OCI-LY1 (cell line): ENCODE data around the gene C1orf226.

Experiments used
- H2AFZ ChIP-seq: fragments of 200-600 bp; sonication (generic), shearing (Covaris generic); 2 replicates; pipeline ENCODE4 v1.6.0; 2014; ENCODE audit warnings: antibody characterized with exemption, mild to moderate bottlenecking, low read length
- H3F3A ChIP-seq: fragments of 200-600 bp; sonication (generic), shearing (Covaris generic); 2 replicates; pipeline ENCODE4 v1.6.0; 2014; ENCODE audit warnings: mild to moderate bottlenecking, antibody characterized with exemption, low read length, moderate library complexity; ENCODE audit not compliant: insufficient read depth
- H3K27ac ChIP-seq: fragments of 200-600 bp; sonication (generic); 2 replicates; pipeline ENCODE4 v1.5.1; 2014; ENCODE audit warnings: low read length, mixed run types, mild to moderate bottlenecking, low read depth; ENCODE audit not compliant: poor library complexity, severe bottlenecking
- H3K27me3 ChIP-seq: fragments of 200-600 bp; sonication (generic); 2 replicates; pipeline ENCODE4 v1.6.0; 2014; ENCODE audit warnings: antibody characterized with exemption, mild to moderate bottlenecking, low read length, moderate library complexity; ENCODE audit not compliant: insufficient read depth
- H3K36me3 ChIP-seq: fragments of 200-600 bp; sonication (generic); 2 replicates; pipeline ENCODE4 v1.6.1; 2014; ENCODE audit warnings: mild to moderate bottlenecking, antibody characterized with exemption, low read length, moderate library complexity, mixed read lengths; ENCODE audit not compliant: insufficient read depth
- H3K4me1 ChIP-seq: fragments of 200-600 bp; sonication (generic); 2 replicates; pipeline ENCODE4 v1.5.1; 2014; ENCODE audit warnings: mild to moderate bottlenecking, low read length, moderate library complexity; ENCODE audit not compliant: insufficient read depth, severe bottlenecking
- H3K4me2 ChIP-seq: fragments of 200-600 bp; sonication (generic), shearing (Covaris generic); 2 replicates; pipeline ENCODE4 v1.6.1; 2014; ENCODE audit warnings: low read length
- H3K4me3 ChIP-seq: fragments of 200-600 bp; sonication (generic); 2 replicates; pipeline ENCODE4 v1.5.1; 2014; ENCODE audit warnings: low read length, low read depth, mild to moderate bottlenecking, mixed read lengths; ENCODE audit not compliant: poor library complexity, severe bottlenecking
- H3K79me2 ChIP-seq: fragments of 200-600 bp; shearing (Covaris generic); 2 replicates; pipeline ENCODE4 v1.6.1; 2016; ENCODE audit warnings: mixed run types, low read length, mixed read lengths; ENCODE audit not compliant: insufficient read depth
- H3K9ac ChIP-seq: fragments of 200-600 bp; sonication (generic), shearing (Covaris generic); 2 replicates; pipeline ENCODE4 v1.6.1; 2014; ENCODE audit warnings: mild to moderate bottlenecking, low read length, mixed read lengths
- H3K9me2 ChIP-seq: fragments of 200-600 bp; sonication (generic), shearing (Covaris generic); 2 replicates; pipeline ENCODE4 v1.6.1; 2014; ENCODE audit warnings: low read depth, mild to moderate bottlenecking, low read length, mixed read lengths
- H3K9me3 ChIP-seq: fragments of 200-600 bp; shearing (Covaris generic); 2 replicates; pipeline ENCODE4 v1.6.1; 2014; ENCODE audit warnings: low read length, mixed read lengths
- H4K20me1 ChIP-seq: fragments of 200-600 bp; sonication (generic), shearing (Covaris generic); 2 replicates; pipeline ENCODE4 v1.6.0; 2016; ENCODE audit warnings: mild to moderate bottlenecking, low read length; ENCODE audit not compliant: insufficient read depth
- CTCF ChIP-seq: fragments of 200-600 bp; sonication (generic), shearing (Covaris generic); IDR thresholded peaks from 2 replicates; pipeline ENCODE4 v1.5.1; 2017; ENCODE audit warnings: mild to moderate bottlenecking, antibody characterized with exemption, low read length, moderate library complexity, mixed read lengths
- EZH2 ChIP-seq: fragments of 200-600 bp; sonication (generic), shearing (Covaris generic); IDR thresholded peaks from 2 replicates; pipeline ENCODE4 v1.8.0; 2017; ENCODE audit warnings: borderline replicate concordance, mixed run types, mild to moderate bottlenecking, antibody characterized with exemption, low read length, moderate library complexity, mixed read lengths

The C1orf226 gene

DNA sequence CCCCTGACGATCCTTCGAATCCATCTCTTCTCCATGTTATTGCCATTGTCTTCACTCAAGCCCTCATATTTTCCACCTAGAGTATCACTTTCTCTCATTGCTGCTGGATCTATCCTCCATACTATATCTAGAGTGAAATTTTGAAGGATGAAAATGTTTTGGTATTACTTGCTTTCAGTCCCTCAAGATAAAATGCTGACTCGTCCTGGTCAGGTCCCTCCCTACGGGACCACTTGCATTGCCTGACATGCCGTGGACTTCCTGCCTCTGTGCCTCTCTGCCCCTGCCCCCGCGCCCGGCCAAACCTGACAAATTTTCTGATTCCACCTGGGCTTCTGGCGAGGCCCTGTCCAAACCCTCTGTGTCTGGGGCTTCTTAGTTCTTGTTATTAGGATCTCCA is 28.4 kb upstream of the C1orf226 start:
- TF ChIP-seq CTCF, result no peak
- no peak for TF ChIP-seq EZH2
- Histone ChIP-seq H3K36me3 (no peaks in the 10 kb centered on the region), H3K27ac (no peak overlapping the region), H3K4me2 (no peak overlapping the region), H2AFZ (no peak overlapping the region), H3F3A (no peaks in the 10 kb centered on the region), H3K27me3 (no peaks in the 10 kb centered on the region), H3K79me2 (no peaks in the 10 kb centered on the region), H3K4me1 (no peaks in the 10 kb centered on the region), H4K20me1 (no peaks in the 10 kb centered on the region), H3K9ac (no peak overlapping the region), H3K9me2 (no peaks in the 10 kb centered on the region), H3K4me3 (no peak overlapping the region), H3K9me3 (no peaks in the 10 kb centered on the region)

DNA sequence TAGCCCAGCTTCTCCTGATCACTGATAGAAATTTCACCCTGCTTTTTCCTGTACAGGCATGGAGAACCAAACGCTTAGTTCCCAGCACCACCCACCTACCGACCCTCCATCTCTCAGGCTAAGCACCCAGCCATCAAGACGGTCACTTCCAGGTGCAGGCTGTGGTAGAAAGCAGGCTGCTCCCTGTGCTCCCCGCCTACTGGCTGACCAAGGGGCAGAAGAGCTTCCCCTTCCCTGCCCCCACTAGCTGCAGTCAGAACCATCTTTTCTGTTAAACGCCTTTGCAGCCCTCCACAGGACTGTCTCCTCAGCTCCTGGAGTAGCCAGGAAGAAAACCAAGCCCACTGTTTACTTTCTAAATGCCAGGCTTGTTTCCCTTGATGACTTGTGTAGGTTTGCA is 27.8 kb upstream of the C1orf226 start:
- H3K4me3 ChIP-seq, result no peak overlapping the region
- no peaks in the 10 kb centered on the region for H3F3A ChIP-seq
- no peaks in the 10 kb centered on the region for H3K9me3 ChIP-seq
- no peaks in the 10 kb centered on the region for H3K9me2 ChIP-seq
- no peak overlapping the region for H3K9ac ChIP-seq
- no peaks in the 10 kb centered on the region for H3K4me1 ChIP-seq
- H3K4me2 ChIP-seq, result no peak overlapping the region
- no peaks in the 10 kb centered on the region for H4K20me1 ChIP-seq
- no peaks in the 10 kb centered on the region for H3K36me3 ChIP-seq
- no peaks in the 10 kb centered on the region for H3K79me2 ChIP-seq
- H2AFZ ChIP-seq, result no peak overlapping the region
- H3K27ac ChIP-seq, result no peak overlapping the region
- H3K27me3 ChIP-seq, result no peaks in the 10 kb centered on the region
- TF ChIP-seq EZH2 (no peak), CTCF (no peak)

- H3K9ac ChIP-seq, result no peak overlapping the region
- no peaks in the 10 kb centered on the region for H3K4me1 ChIP-seq
- H3K27me3 ChIP-seq, result 0 out of 2 replicates have a peak, but pooled peaks cover under 1% of the 10 kb centered on the region
- no peak overlapping the region for H2AFZ ChIP-seq
- H3K4me2 ChIP-seq, result no peak overlapping the region
- H3F3A ChIP-seq, result no peaks in the 10 kb centered on the region
- TF ChIP-seq EZH2 (no peak), CTCF (peak; percentile 60)
- H3K9me3 ChIP-seq, result no peaks in the 10 kb centered on the region
- H3K79me2 ChIP-seq, result no peaks in the 10 kb centered on the region
- no peaks in the 10 kb centered on the region for H3K9me2 ChIP-seq
- H4K20me1 ChIP-seq, result no peaks in the 10 kb centered on the region
- H3K36me3 ChIP-seq, result no peaks in the 10 kb centered on the region
- H3K4me3 ChIP-seq, result no peak overlapping the region
- H3K27ac ChIP-seq, result no peak overlapping the region
Measured at GRCh38 chr1:162357681-162358266, 23.8 kb upstream of the C1orf226 start.
